Lower leg skin (tissue), 4 donors: ENCODE data around the gene CCNI. TPM values are rescaled to one million over a fixed set of nuclear protein-coding genes. Genes with fewer than 3 reads are reported as not detected.

Source experiments
- DNase-seq, 2 donors: peaks; one replicate each; pipeline ENCODE4 v3.0.0-alpha.2; 2019; ENCODE audit warnings: low spot score in 2 of 2
- H3K4me3 ChIP-seq: fragments of 200-600 bp; sonication (generic); 2 replicates; pipeline ENCODE4 v1.5.1; 2017; ENCODE audit warnings: mild to moderate bottlenecking, low read depth; ENCODE audit not compliant: poor library complexity, severe bottlenecking
- POLR2A ChIP-seq, 2 donors: fragments of 450-650 bp; IDR thresholded peaks; one replicate each; pipeline ENCODE4 v1.6.1; 2016 to 2017; ENCODE audit warnings: antibody characterized with exemption in 2 of 2, mild to moderate bottlenecking in 1 of 2, moderate library complexity in 1 of 2
- WGBS, 2 donors: methylation state at CpG; one replicate each; pipeline ENCODE4 v1.1.5; 2018; 5-methylcytosine and 5-hydroxymethylcytosine counted together
- intact Hi-C: fragments of 100-400 bp; cut with DNase I; formaldehyde crosslinking; loops from one replicate; pipeline ENCODE4 v1.15.0; 2023; ENCODE audit warnings: low total_unique reads
- total RNA-seq, 4 donors: library from RNA; depleted of rRNA; stranded (reverse); fragments of >200 nt; gene quantifications; one replicate each; pipeline ENCODE4 v1.1.0, GENCODE V29; 2016
- TF ChIP-seq, protein P1 (sequence below), 3 donors: fragments of 450-650 bp; IDR thresholded peaks; one replicate each; pipeline ENCODE4 v1.5.1; 2016; ENCODE audit warnings: antibody characterized with exemption in 3 of 3, mild to moderate bottlenecking in 3 of 3, moderate library complexity in 2 of 3

Gene CCNI
- total RNA-seq, 4 donors from 2014 or later = 155 to 208 (median 178) TPM

DNA sequence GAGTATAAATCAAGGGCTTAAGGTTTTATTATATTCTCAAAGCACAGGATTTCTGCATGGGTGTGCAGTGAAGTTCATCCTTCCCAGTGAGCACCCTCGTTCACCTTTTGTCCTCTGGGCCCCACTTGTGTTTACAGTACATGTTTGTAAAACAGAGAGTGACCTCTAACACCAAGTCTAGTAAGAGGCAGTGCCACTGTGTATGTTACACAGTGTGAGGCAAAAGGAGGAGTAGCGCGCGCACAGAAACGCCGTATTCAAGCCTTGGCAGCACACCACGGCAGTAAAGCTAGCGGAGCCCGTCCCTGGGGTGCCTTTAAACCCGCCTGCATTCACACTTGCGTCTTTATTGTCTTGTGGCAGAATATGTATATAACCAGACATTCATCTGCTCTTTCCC is 51.9 kb downstream of the CCNI start:
- 86 to 94% methylated on average over 11 of the region's 11 CpGs for WGBS, 2 donors
- no peak for DNase-seq
- intact Hi-C loops = no loop called here

DNA sequence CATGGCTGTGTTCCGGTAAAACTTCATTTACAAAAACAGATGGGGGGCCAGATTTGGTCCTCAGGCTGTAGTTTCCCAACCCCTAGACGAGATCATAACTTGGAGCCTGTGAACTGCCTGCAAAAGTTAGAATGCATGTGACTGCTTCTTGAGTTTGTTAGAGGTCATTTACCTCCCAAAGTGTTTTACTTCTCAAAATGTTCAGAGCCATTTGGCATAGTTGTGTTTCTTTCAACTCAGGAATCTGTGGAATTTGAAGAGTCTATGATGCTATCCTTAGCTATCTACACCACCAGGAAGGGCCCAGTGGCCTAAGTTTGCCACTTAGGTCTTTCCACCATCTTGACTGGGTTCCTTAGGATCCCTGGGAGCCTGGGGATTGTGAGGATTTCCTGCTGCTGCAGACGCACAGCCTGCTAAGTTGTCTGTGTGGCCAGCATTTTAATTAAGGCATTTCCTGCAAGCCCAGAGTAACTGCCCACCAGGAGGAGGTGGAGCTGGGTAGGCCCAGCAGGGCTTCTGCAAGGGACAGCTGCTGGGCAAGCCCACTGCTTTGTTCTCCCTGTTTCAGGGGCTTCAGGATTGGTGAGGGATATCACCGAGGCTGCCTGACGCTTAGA is 53.1 kb downstream of the CCNI start:
- intact Hi-C loops = no loop called here
- H3K4me3 ChIP-seq = no peak overlapping the region
- no peak for TF ChIP-seq POLR2A (IDR thresholded peaks at IDR 0.05)
- TF ChIP-seq, protein P1, sequence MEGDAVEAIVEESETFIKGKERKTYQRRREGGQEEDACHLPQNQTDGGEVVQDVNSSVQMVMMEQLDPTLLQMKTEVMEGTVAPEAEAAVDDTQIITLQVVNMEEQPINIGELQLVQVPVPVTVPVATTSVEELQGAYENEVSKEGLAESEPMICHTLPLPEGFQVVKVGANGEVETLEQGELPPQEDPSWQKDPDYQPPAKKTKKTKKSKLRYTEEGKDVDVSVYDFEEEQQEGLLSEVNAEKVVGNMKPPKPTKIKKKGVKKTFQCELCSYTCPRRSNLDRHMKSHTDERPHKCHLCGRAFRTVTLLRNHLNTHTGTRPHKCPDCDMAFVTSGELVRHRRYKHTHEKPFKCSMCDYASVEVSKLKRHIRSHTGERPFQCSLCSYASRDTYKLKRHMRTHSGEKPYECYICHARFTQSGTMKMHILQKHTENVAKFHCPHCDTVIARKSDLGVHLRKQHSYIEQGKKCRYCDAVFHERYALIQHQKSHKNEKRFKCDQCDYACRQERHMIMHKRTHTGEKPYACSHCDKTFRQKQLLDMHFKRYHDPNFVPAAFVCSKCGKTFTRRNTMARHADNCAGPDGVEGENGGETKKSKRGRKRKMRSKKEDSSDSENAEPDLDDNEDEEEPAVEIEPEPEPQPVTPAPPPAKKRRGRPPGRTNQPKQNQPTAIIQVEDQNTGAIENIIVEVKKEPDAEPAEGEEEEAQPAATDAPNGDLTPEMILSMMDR (IDR thresholded peaks at IDR 0.05) = no peak
- no peak for DNase-seq
- WGBS, 2 donors = 75 to 82% methylated on average over 5 of the region's 5 CpGs

More for the DNA sequence above, 51.9 kb downstream of the CCNI start:
- TF ChIP-seq POLR2A (IDR thresholded peaks at IDR 0.05) = no peak
- TF ChIP-seq, protein P1 (IDR thresholded peaks at IDR 0.05) = no peak
- H3K4me3 ChIP-seq = no peak overlapping the region

DNA sequence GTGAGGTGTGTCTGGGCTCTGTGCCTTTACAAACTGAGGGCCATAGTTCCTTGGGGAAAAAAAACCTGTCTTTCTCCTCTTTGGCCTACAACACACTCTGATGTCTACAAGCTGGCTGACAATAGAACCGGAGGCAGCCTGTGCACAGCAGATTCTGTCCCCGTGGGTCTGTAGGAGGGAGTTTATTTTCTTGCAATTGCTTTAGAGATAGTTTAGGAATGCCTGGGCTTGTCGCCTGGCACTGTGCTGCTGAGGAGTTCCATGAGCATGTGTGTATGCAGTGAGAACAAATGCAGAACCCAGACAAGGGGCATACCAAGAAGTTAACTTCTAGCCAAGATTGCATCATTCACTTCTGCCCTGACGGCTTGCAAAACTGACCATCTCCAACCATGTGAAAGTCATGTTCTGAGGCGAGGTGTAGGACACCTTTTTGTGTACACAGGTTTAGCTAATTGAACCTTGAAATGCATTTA is 54.1 kb downstream of the CCNI start:
- WGBS, 2 donors = 56 to 59% methylated on average over 5 of the region's 5 CpGs
- DNase-seq = no peak
- TF ChIP-seq POLR2A (IDR thresholded peaks at IDR 0.05) = no peak
- TF ChIP-seq, protein P1 (IDR thresholded peaks at IDR 0.05) = no peak
- H3K4me3 ChIP-seq = no peak overlapping the region
- intact Hi-C loops = no loop called here

DNA sequence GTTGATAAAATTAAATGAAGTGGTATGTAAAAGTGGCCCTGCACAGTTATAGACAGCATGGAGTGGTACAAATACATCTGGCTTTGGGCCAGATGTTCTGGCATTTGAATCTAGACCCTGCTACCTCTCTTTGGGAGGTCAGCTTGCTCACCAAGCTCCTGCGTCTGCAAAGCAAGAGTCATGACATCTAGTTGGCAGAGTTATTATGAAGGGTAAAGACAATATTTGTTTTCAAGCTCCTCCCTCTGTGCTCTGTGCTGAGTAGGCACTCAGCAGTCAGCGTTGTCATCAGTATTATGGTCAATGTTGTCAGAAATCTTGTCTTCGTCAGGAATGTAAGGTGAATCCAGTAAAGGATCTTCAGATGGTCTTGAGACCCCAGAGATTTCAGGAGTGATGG is 55.8 kb downstream of the CCNI start:
- intact Hi-C loops = no loop called here
- WGBS, 2 donors = 94 to 95% methylated on average over 3 of the region's 3 CpGs
- TF ChIP-seq POLR2A (IDR thresholded peaks at IDR 0.05) = no peak
- TF ChIP-seq, protein P1 (IDR thresholded peaks at IDR 0.05) = no peak

DNA sequence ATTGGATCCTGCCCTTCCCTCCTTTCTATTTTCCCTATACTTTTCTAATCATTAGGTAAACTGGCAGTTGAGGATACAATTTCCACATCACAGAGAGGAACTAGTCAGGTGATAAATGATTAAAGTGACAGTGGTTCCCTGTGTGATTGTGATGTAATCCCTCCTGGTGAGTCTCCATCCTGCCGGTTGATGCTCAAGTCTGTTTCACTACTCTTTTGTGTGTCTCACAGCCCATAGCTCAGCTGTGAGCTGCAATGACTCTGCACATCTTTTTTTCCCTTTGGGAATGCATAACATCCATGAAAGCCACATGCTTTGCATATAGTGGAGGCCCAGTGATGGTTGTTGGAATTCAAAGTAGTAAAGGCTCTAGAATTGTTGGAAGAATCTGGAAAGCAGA is 60.4 kb downstream of the CCNI start:
- DNase-seq = no peak
- TF ChIP-seq, protein P1 (IDR thresholded peaks at IDR 0.05) = no peak
- no peak for TF ChIP-seq POLR2A (IDR thresholded peaks at IDR 0.05)
- no peak overlapping the region for H3K4me3 ChIP-seq
- intact Hi-C loops = no loop called here
- WGBS, 2 donors = 44 to 51% methylated on average over 1 of the region's 1 CpG

More for the DNA sequence above, 55.8 kb downstream of the CCNI start:
- DNase-seq = no peak
- H3K4me3 ChIP-seq = no peak overlapping the region

DNA sequence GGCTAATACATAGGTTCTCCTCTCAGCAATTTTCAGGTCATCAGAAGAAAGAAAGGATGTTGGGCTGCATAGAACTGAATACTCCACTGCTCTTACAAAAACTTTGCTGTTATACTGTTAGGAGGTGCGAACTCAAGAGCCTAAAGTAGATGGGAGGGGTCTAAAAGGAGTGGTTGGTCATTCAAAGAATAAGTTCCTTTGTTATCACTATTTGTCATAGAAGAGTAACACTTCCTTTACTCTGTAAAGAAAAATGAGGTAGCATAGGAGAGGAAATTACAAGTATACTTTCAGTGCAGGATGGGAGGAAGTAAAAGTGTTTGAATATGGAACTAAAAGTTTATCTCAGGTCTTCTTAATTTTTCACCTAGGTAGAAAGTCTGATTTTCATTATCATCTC is 61.5 kb downstream of the CCNI start:
- intact Hi-C loops = no loop called here
- TF ChIP-seq, protein P1 (IDR thresholded peaks at IDR 0.05) = no peak
- TF ChIP-seq POLR2A (IDR thresholded peaks at IDR 0.05) = no peak
- 89% methylated on average over 1 of the region's 1 CpG for WGBS, 2 donors
- H3K4me3 ChIP-seq = no peak overlapping the region
- DNase-seq = no peak
